Measurements from ENCODE around the gene FSIP1. TPM values are rescaled to one million over a fixed set of nuclear protein-coding genes. Genes with fewer than 3 reads are reported as not detected.

FSIP1 gene
- total and polyA plus RNA-seq, 9 of the 15 experiments (the other 6 are each of a cell fraction or from before 2014, with no cell fraction given) = 0.07 to 0.51 (median 0.29) TPM

GRCh38 chr15:39698444-39699390, 83.9 kb downstream of the FSIP1 start (continued):
- TF ChIP-seq ZNF766 (CRISPR knock-in tag; conservative IDR thresholded peaks at IDR 0.05) = peak; percentile 86
- TF ChIP-seq MEIS2 (IDR thresholded peaks at IDR 0.05; ENCODE audit: partially characterized antibody) = peak; percentile 74
- TF ChIP-seq CCNT2 (IDR thresholded peaks at IDR 0.05; ENCODE audit: borderline replicate concordance, extremely low read depth, insufficient read length, low read depth, low read length) = peak; percentile 22
- TF ChIP-seq SMARCA4 (IDR thresholded peaks at IDR 0.05) = peak; percentile 90
- no peak for TF ChIP-seq CREB1 (IDR thresholded peaks at IDR 0.05)
- TF ChIP-seq CREB1 (CRISPR knock-in tag; IDR thresholded peaks at IDR 0.05) = no peak
- no peak for TF ChIP-seq ZNF778 (CRISPR knock-in tag; IDR thresholded peaks at IDR 0.05)
- TF ChIP-seq, protein P1, sequence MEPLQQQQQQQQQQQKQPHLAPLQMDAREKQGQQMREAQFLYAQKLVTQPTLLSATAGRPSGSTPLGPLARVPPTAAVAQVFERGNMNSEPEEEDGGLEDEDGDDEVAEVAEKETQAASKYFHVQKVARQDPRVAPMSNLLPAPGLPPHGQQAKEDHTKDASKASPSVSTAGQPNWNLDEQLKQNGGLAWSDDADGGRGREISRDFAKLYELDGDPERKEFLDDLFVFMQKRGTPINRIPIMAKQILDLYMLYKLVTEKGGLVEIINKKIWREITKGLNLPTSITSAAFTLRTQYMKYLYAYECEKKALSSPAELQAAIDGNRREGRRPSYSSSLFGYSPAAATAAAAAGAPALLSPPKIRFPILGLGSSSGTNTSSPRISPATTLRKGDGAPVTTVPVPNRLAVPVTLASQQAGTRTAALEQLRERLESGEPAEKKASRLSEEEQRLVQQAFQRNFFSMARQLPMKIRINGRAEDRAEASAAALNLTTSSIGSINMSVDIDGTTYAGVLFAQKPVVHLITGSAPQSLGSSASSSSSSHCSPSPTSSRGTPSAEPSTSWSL (CRISPR knock-in tag; IDR thresholded peaks at IDR 0.05; ENCODE audit: borderline replicate concordance) = no peak
- no peak for TF ChIP-seq NFATC3 (IDR thresholded peaks at IDR 0.05)
- no peak for TF ChIP-seq COPS2 (conservative IDR thresholded peaks at IDR 0.05)
- no peak for TF ChIP-seq ZNF57 (CRISPR knock-in tag; IDR thresholded peaks at IDR 0.05)
- no peak for TF ChIP-seq POLR3A (IDR thresholded peaks at IDR 0.05; ENCODE audit: borderline replicate concordance, extremely low read depth, insufficient read depth, insufficient read length)
- TF ChIP-seq ZBTB2 (IDR thresholded peaks at IDR 0.05) = no peak
- peak; percentile 87 for TF ChIP-seq RFX1 (IDR thresholded peaks at IDR 0.05)
- no peak for TF ChIP-seq KDM4B (IDR thresholded peaks at IDR 0.05; ENCODE audit: borderline replicate concordance in 2 of 2, low read depth in 1 of 2)
- peak; percentile 75; the same call in 1 of the 2 replicates for TF ChIP-seq ETV5 (CRISPR knock-in tag; IDR thresholded peaks at IDR 0.05; ENCODE audit: low read depth)
- no peak for TF ChIP-seq ZBED1 (IDR thresholded peaks at IDR 0.05)
- no peak for TF ChIP-seq DNMT1 (IDR thresholded peaks at IDR 0.05)
- peak; percentile 92 for TF ChIP-seq DPF2 (IDR thresholded peaks at IDR 0.05)
- no peak for TF ChIP-seq ATF1 (CRISPR knock-in tag; IDR thresholded peaks at IDR 0.05)
- peak; percentile 71 for TF ChIP-seq ATF1 (tag; IDR thresholded peaks at IDR 0.05)
- no peak for TF ChIP-seq ELF2 (CRISPR knock-in tag; IDR thresholded peaks at IDR 0.05)
- no peak for TF ChIP-seq GTF2A2 (tag; IDR thresholded peaks at IDR 0.05)
- TF ChIP-seq TEAD2 (tag; IDR thresholded peaks at IDR 0.05) = no peak
- TF ChIP-seq HMG20B (CRISPR knock-in tag; IDR thresholded peaks at IDR 0.05) = no peak
- no peak for TF ChIP-seq ZNF253 (CRISPR knock-in tag; conservative IDR thresholded peaks at IDR 0.05)
- TF ChIP-seq TBL1XR1 (IDR thresholded peaks at IDR 0.05; ENCODE audit: low read length in 2 of 2) = peak in 1 of 2 experiments; percentile 77; a peak in 2 of 4 replicates
- no peak for TF ChIP-seq KLF6 (CRISPR knock-in tag; IDR thresholded peaks at IDR 0.05; ENCODE audit: borderline replicate concordance)
- peak; percentile 50; the same call in 1 of the 2 replicates for TF ChIP-seq EHMT2 (IDR thresholded peaks at IDR 0.05)

Measured in K562 (cell line).